ENCODE measurements around the gene LOXL1.

- TF ChIP-seq CTCF (IDR thresholded peaks at IDR 0.05; ENCODE audit: borderline replicate concordance, extremely low read depth, low read length, poor library complexity, severe bottlenecking) (no peak), EZH2 (IDR thresholded peaks at IDR 0.05; ENCODE audit: borderline replicate concordance, low read depth, low read length, severe bottlenecking) (no peak)
Measured at GRCh38 chr15:73894133-73894814, 32.0 kb upstream of the LOXL1 start.
